Smooth muscle cell (in vitro differentiated cells): ENCODE data around the gene MSH2. TPM values are rescaled to one million over a fixed set of nuclear protein-coding genes. Genes with fewer than 3 reads are reported as not detected.

Source experiments
- DNase-seq: peaks from one replicate; lab custom pipeline; 2025; ENCODE audit not compliant: unreplicated experiment; lab: John Stamatoyannopoulos, UW
- H2AFZ ChIP-seq: fragments of 200-600 bp; sonication (generic); 2 replicates; pipeline ENCODE4 v1.6.0; 2016; ENCODE audit warnings: antibody characterized with exemption, low read depth, mild to moderate bottlenecking
- H3F3A ChIP-seq: fragments of 200-600 bp; sonication (generic); 2 replicates; pipeline ENCODE4 v1.6.0; 2017; ENCODE audit warnings: antibody characterized with exemption, low read depth
- H3K27ac ChIP-seq: fragments of 200-600 bp; sonication (generic); 2 replicates; pipeline ENCODE4 v1.5.1; 2016; ENCODE audit warnings: low read depth, mild to moderate bottlenecking
- H3K27me3 ChIP-seq: fragments of 200-600 bp; sonication (generic); 2 replicates; pipeline ENCODE4 v1.6.1; 2016; ENCODE audit warnings: low read depth, mild to moderate bottlenecking
- H3K36me3 ChIP-seq: fragments of 200-600 bp; sonication (generic); 2 replicates; pipeline ENCODE4 v1.5.1; 2016; ENCODE audit warnings: low read depth
- H3K4me1 ChIP-seq: fragments of 200-600 bp; sonication (generic); 2 replicates; pipeline ENCODE4 v1.5.1; 2016; ENCODE audit warnings: low read depth
- H3K4me2 ChIP-seq: fragments of 200-600 bp; sonication (generic); 2 replicates; pipeline ENCODE4 v1.6.0; 2016; ENCODE audit warnings: mild to moderate bottlenecking
- H3K4me3 ChIP-seq: fragments of 200-600 bp; sonication (generic); 2 replicates; pipeline ENCODE4 v1.5.1; 2016; ENCODE audit warnings: mild to moderate bottlenecking
- H3K79me2 ChIP-seq: fragments of 200-600 bp; sonication (generic); 2 replicates; pipeline ENCODE4 v1.6.0; 2016; ENCODE audit warnings: low read depth, mild to moderate bottlenecking
- H3K9ac ChIP-seq: fragments of 200-600 bp; sonication (generic); 2 replicates; pipeline ENCODE4 v1.6.0; 2016; ENCODE audit warnings: low read depth
- H3K9me3 ChIP-seq: fragments of 200-600 bp; sonication (generic); replicated peaks from 2 replicates; pipeline ENCODE4 v1.5.1; 2016; ENCODE audit warnings: low read depth
- H4K20me1 ChIP-seq: fragments of 200-600 bp; sonication (generic); 2 replicates; pipeline ENCODE4 v1.6.0; 2016; ENCODE audit warnings: low read depth
- CTCF ChIP-seq: fragments of 200-600 bp; sonication (generic); IDR thresholded peaks from 2 replicates; pipeline ENCODE4 v1.5.1; 2017; ENCODE audit warnings: borderline replicate concordance, mild to moderate bottlenecking, antibody characterized with exemption; ENCODE audit not compliant: insufficient read depth, poor library complexity, severe bottlenecking
- WGBS: methylation state at CpG from one replicate; pipeline ENCODE4 v1.1.7; 2016; ENCODE audit warnings: low lambda C conversion rate; 5-methylcytosine and 5-hydroxymethylcytosine counted together
- polyA plus RNA-seq: library from polyadenylated mRNA; unstranded; fragments of >200 nt; fragmentation: Nextera tagmentation; extraction: Ambion mirVana; gene quantifications from 2 replicates; pipeline ENCODE4 v1.2.1, GENCODE V29; 2016
- total RNA-seq: library from RNA; depleted of rRNA; stranded (reverse); fragments of >200 nt; gene quantifications from 2 replicates; pipeline ENCODE4 v1.2.3, GENCODE V29; 2014

Gene MSH2
- total and polyA plus RNA-seq, 2 experiments from 2014 or later, result 21.3 to 35.6 TPM

GRCh38 chr2:47516360-47517104 lies 113.6 kb downstream of the MSH2 start:
- no peak overlapping the region for H3K27ac ChIP-seq

GRCh38 chr2:47518497-47519146 lies 115.7 kb downstream of the MSH2 start:
- H3K79me2 ChIP-seq, result no peaks in the 10 kb centered on the region
- no peak for TF ChIP-seq CTCF
- 96% methylated on average over 12 of the region's 12 CpGs for WGBS
- no peaks in the 10 kb centered on the region for H3K27me3 ChIP-seq
- H2AFZ ChIP-seq, result no peak overlapping the region
- H3K4me1 ChIP-seq, result peaks cover 11% of the 10 kb centered on the region
- no peak overlapping the region for H3K4me2 ChIP-seq
- H3K36me3 ChIP-seq, result no peaks in the 10 kb centered on the region
- no peaks in the 10 kb centered on the region for H3F3A ChIP-seq
- no peak for DNase-seq
- H3K4me3 ChIP-seq, result no peak overlapping the region
- no peak overlapping the region for H3K27ac ChIP-seq
- H3K9me3 ChIP-seq, result no peaks in the 10 kb centered on the region
- no peak overlapping the region for H3K9ac ChIP-seq
- no peaks in the 10 kb centered on the region for H4K20me1 ChIP-seq

More at GRCh38 chr2:47516360-47517104, 113.6 kb downstream of the MSH2 start:
- Histone ChIP-seq H3K4me1 (peaks cover 11% of the 10 kb centered on the region), H3K9me3 (no peaks in the 10 kb centered on the region), H2AFZ (no peak overlapping the region), H3K4me2 (no peak overlapping the region), H3K36me3 (no peaks in the 10 kb centered on the region), H4K20me1 (no peaks in the 10 kb centered on the region), H3K79me2 (no peaks in the 10 kb centered on the region), H3K27me3 (no peaks in the 10 kb centered on the region), H3K9ac (no peak overlapping the region), H3F3A (no peaks in the 10 kb centered on the region), H3K4me3 (no peak overlapping the region)
- TF ChIP-seq CTCF, result no peak
- DNase-seq, result no peak
- 80% methylated on average over 7 of the region's 7 CpGs for WGBS

- Histone ChIP-seq H3K9ac (no peak overlapping the region), H3F3A (no peaks in the 10 kb centered on the region), H3K27me3 (no peaks in the 10 kb centered on the region), H3K36me3 (no peaks in the 10 kb centered on the region), H2AFZ (no peak overlapping the region), H3K4me3 (no peak overlapping the region), H3K27ac (no peak overlapping the region), H3K4me2 (no peak overlapping the region), H4K20me1 (no peaks in the 10 kb centered on the region), H3K79me2 (no peaks in the 10 kb centered on the region), H3K9me3 (no peaks in the 10 kb centered on the region), H3K4me1 (peaks cover 11% of the 10 kb centered on the region)
- WGBS, result 97% methylated on average over 9 of the region's 9 CpGs
- no peak for TF ChIP-seq CTCF
- no peak for DNase-seq
Measured at GRCh38 chr2:47519147-47519537, 116.2 kb downstream of the MSH2 start.
